Suprapubic skin (tissue), 4 donors: Measurements from ENCODE around the gene CDH1.

Experiments
- EP300 ChIP-seq: sonication (generic); formaldehyde crosslinking; IDR thresholded peaks from one replicate; pipeline ENCODE4 v1.6.1; 2017; ENCODE audit warnings: antibody characterized with exemption
- POLR2A ChIP-seq, 2 donors: fragments of 450-650 bp; IDR thresholded peaks; one replicate each; pipeline ENCODE4 v1.6.1; 2017; ENCODE audit warnings: antibody characterized with exemption in 2 of 2, mild to moderate bottlenecking in 2 of 2, moderate library complexity in 2 of 2
- POLR2AphosphoS5 ChIP-seq, 3 donors: sonication (generic); formaldehyde crosslinking; IDR thresholded peaks; one replicate each; pipeline ENCODE4 v1.6.1; 2017; ENCODE audit warnings: antibody characterized with exemption in 3 of 3
- TF ChIP-seq, protein P1 (sequence below), 2 donors: fragments of 200-600 bp in 1 of 2; fragments of 450-650 bp in 1 of 2; sonication (generic) in 1 of 2; IDR thresholded peaks; one replicate each; pipeline ENCODE4 v1.5.1; 2016 to 2019; ENCODE audit warnings: antibody characterized with exemption in 2 of 2, mild to moderate bottlenecking in 1 of 2, moderate library complexity in 1 of 2

DNA sequence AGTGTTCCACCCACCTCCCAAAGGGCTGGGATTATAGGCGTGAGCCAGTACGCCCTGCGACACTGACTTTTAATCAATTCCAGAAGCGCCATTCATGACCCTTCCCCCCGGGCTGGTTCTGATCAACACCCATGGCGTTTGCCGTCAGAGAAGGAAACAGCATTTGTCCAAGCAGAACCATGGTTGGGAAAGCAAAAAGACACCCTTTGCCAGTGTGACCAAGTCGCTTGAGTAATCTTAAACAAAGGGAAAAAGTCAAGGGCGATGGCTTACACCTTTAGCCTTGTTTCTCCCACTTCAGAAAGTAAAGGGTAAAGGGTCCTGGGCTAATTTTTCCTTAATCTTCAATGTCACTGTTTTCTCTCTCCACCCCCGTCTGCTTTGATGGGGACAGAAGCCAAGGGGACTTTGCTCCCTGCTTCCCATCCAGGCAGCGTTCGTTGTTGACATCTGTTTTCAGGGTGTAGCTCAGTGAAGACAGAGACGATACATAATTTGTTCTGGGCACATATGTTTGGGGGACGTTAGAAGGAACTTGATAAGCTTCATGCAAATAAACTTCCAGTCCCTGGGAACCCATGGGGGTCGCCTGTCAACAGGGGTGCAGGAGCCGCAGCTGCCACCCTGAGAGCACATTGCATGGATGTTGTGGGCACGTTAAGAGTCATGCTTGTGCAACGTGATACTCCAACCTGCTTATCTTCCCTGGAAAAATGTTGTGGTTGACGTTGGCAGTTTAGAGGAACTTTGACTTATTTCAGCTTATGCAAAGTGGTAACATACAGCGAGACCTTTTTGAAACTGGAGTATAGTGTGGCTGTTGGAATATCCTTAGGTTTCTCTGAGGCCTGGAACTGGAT, 55.6 kb downstream of the CDH1 start:
- TF ChIP-seq, protein P1, sequence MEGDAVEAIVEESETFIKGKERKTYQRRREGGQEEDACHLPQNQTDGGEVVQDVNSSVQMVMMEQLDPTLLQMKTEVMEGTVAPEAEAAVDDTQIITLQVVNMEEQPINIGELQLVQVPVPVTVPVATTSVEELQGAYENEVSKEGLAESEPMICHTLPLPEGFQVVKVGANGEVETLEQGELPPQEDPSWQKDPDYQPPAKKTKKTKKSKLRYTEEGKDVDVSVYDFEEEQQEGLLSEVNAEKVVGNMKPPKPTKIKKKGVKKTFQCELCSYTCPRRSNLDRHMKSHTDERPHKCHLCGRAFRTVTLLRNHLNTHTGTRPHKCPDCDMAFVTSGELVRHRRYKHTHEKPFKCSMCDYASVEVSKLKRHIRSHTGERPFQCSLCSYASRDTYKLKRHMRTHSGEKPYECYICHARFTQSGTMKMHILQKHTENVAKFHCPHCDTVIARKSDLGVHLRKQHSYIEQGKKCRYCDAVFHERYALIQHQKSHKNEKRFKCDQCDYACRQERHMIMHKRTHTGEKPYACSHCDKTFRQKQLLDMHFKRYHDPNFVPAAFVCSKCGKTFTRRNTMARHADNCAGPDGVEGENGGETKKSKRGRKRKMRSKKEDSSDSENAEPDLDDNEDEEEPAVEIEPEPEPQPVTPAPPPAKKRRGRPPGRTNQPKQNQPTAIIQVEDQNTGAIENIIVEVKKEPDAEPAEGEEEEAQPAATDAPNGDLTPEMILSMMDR (IDR thresholded peaks at IDR 0.05), result no peak
- TF ChIP-seq POLR2AphosphoS5 (IDR thresholded peaks at IDR 0.05) (no peak), POLR2A (IDR thresholded peaks at IDR 0.05) (no peak), EP300 (no peak)
